SU-DHL-6 (cell line): ENCODE data around the gene NAA35.

Experiments used
- H2AFZ ChIP-seq: fragments of 200-600 bp; sonication (generic); 2 replicates; pipeline ENCODE4 v1.6.1; 2014; ENCODE audit warnings: low read depth, mild to moderate bottlenecking, moderate library complexity, mixed read lengths, antibody characterized with exemption, low read length; ENCODE audit not compliant: severe bottlenecking
- H3F3A ChIP-seq: fragments of 200-600 bp; shearing (Covaris generic); 2 replicates; pipeline ENCODE4 v1.6.0; 2016; ENCODE audit warnings: antibody characterized with exemption, mild to moderate bottlenecking; ENCODE audit not compliant: insufficient read depth
- H3K27ac ChIP-seq: fragments of 200-600 bp; sonication (generic); 2 replicates; pipeline ENCODE4 v1.5.1; 2016; ENCODE audit warnings: low read depth, mild to moderate bottlenecking, low read length, moderate library complexity, mixed read lengths
- H3K27me3 ChIP-seq: fragments of 200-600 bp; sonication (generic), shearing (Covaris generic); 2 replicates; pipeline ENCODE4 v1.6.0; 2014; ENCODE audit warnings: mild to moderate bottlenecking, low read length
- H3K36me3 ChIP-seq: fragments of 200-600 bp; sonication (generic); 2 replicates; pipeline ENCODE4 v1.6.1; 2014; ENCODE audit warnings: mild to moderate bottlenecking, low read length, mixed read lengths
- H3K4me2 ChIP-seq: fragments of 300-600, 200-600 bp; shearing (Covaris generic), sonication (generic); 2 replicates; pipeline ENCODE4 v1.6.0; 2014; ENCODE audit warnings: low read length, low read depth, mild to moderate bottlenecking; ENCODE audit not compliant: poor library complexity, severe bottlenecking
- H3K4me3 ChIP-seq: fragments of 200-600 bp; sonication (generic); 2 replicates; pipeline ENCODE4 v1.5.1; 2014; ENCODE audit warnings: antibody characterized with exemption, low read length, mild to moderate bottlenecking, mixed read lengths; ENCODE audit not compliant: insufficient read depth, poor library complexity, severe bottlenecking
- H3K79me2 ChIP-seq: fragments of 200-600 bp; sonication (generic); 2 replicates; pipeline ENCODE4 v1.6.1; 2014; ENCODE audit warnings: mild to moderate bottlenecking, low read length, moderate library complexity; ENCODE audit not compliant: insufficient read depth
- H3K9ac ChIP-seq: fragments of 200-600 bp; sonication (generic); 2 replicates; pipeline ENCODE4 v1.7.0; 2014; ENCODE audit warnings: mild to moderate bottlenecking, low read length
- H3K9me2 ChIP-seq: fragments of 200-600 bp; sonication (generic); replicated peaks from 2 replicates; pipeline ENCODE4 v1.6.1; 2014; ENCODE audit warnings: low read length; ENCODE audit not compliant: insufficient read depth
- H3K9me3 ChIP-seq: fragments of 200-600 bp; sonication (generic); 2 replicates; pipeline ENCODE4 v1.6.1; 2014; ENCODE audit warnings: low read length, mixed read lengths; ENCODE audit not compliant: insufficient read depth
- H4K20me1 ChIP-seq: fragments of 200-600 bp; sonication (generic); 2 replicates; pipeline ENCODE4 v1.6.1; 2014; ENCODE audit warnings: low read depth, mild to moderate bottlenecking, antibody characterized with exemption, low read length, moderate library complexity, mixed read lengths
- CTCF ChIP-seq: fragments of 200-600 bp; sonication (generic); IDR thresholded peaks from one replicate; pipeline ENCODE4 v1.5.1; 2017; ENCODE audit warnings: antibody characterized with exemption, mild to moderate bottlenecking, low read length, moderate library complexity; ENCODE audit not compliant: insufficient read depth, poor library complexity, severe bottlenecking
- EZH2phosphoT487 ChIP-seq: fragments of 200-600 bp; sonication (generic), shearing (Covaris generic); conservative IDR thresholded peaks from 2 replicates; pipeline ENCODE4 v1.6.1; 2018; ENCODE audit warnings: mild to moderate bottlenecking, antibody characterized with exemption, low read length, moderate library complexity, mixed read lengths

The NAA35 gene

GRCh38 chr9:85941622-85941940 is 635 bp downstream of the NAA35 start:
- peak overlapping the region; percentile 83 for H3K4me3 ChIP-seq
- TF ChIP-seq EZH2phosphoT487 (no peak), CTCF (no peak)
- H2AFZ ChIP-seq = peak overlapping the region; percentile 74
- H3K79me2 ChIP-seq = peaks cover 12% of the 10 kb centered on the region
- no peaks in the 10 kb centered on the region for H4K20me1 ChIP-seq
- H3K36me3 ChIP-seq = peaks cover 2% of the 10 kb centered on the region; the same call in 1 of the 2 replicates
- H3K9me2 ChIP-seq = no peaks in the 10 kb centered on the region
- no peaks in the 10 kb centered on the region for H3K27me3 ChIP-seq
- no peaks in the 10 kb centered on the region for H3F3A ChIP-seq
- peak overlapping the region; percentile 86 for H3K9ac ChIP-seq
- H3K27ac ChIP-seq = no peak overlapping the region
- peak overlapping the region; percentile 60 for H3K4me2 ChIP-seq
- H3K9me3 ChIP-seq = no peaks in the 10 kb centered on the region

- no peaks in the 10 kb centered on the region for H4K20me1 ChIP-seq
- H3K4me2 ChIP-seq = peak overlapping the region; percentile 60
- no peak for TF ChIP-seq CTCF
- no peak for TF ChIP-seq EZH2phosphoT487
- no peak overlapping the region for H3K27ac ChIP-seq
- H3K9me3 ChIP-seq = no peaks in the 10 kb centered on the region
- peaks cover 2% of the 10 kb centered on the region; the same call in 1 of the 2 replicates for H3K36me3 ChIP-seq
- H3F3A ChIP-seq = no peaks in the 10 kb centered on the region
- H3K79me2 ChIP-seq = peaks cover 18% of the 10 kb centered on the region
- peak overlapping the region; percentile 83 for H3K4me3 ChIP-seq
- H2AFZ ChIP-seq = peak overlapping the region; percentile 74
- H3K9ac ChIP-seq = peak overlapping the region; percentile 86
- H3K27me3 ChIP-seq = no peaks in the 10 kb centered on the region
- H3K9me2 ChIP-seq = no peaks in the 10 kb centered on the region
Observed at GRCh38 chr9:85941966-85942912, 1.3 kb downstream of the NAA35 start.

- no peak overlapping the region for H3K4me3 ChIP-seq
- TF ChIP-seq CTCF (no peak), EZH2phosphoT487 (no peak)
- H3K79me2 ChIP-seq = peaks cover 20% of the 10 kb centered on the region
- no peak overlapping the region for H3K27ac ChIP-seq
- no peaks in the 10 kb centered on the region for H3F3A ChIP-seq
- H3K27me3 ChIP-seq = no peaks in the 10 kb centered on the region
- H3K9me3 ChIP-seq = no peaks in the 10 kb centered on the region
- no peak overlapping the region for H3K9ac ChIP-seq
- peak overlapping the region; percentile 60 for H3K4me2 ChIP-seq
- H2AFZ ChIP-seq = no peak overlapping the region
- H3K9me2 ChIP-seq = no peaks in the 10 kb centered on the region
- H4K20me1 ChIP-seq = no peaks in the 10 kb centered on the region
- H3K36me3 ChIP-seq = peaks cover 2% of the 10 kb centered on the region; the same call in 1 of the 2 replicates
Observed at GRCh38 chr9:85942913-85943709, 2.2 kb downstream of the NAA35 start.
